Stomach smooth muscle (tissue), 2 donors: ENCODE data around the gene RASGEF1B.

Source experiments
- H3K27ac ChIP-seq: one replicate; pipeline ENCODE4 v1.7.0; 2013; ENCODE audit warnings: mild to moderate bottlenecking, low read length, inconsistent platforms
- H3K27me3 ChIP-seq, 2 donors: one replicate each; pipeline ENCODE4 v1.7.0; 2013; ENCODE audit warnings: low read length in 2 of 2; ENCODE audit not compliant: insufficient read depth in 2 of 2, control insufficient read depth in 1 of 2
- H3K36me3 ChIP-seq, 2 donors: one replicate each; pipeline ENCODE4 v1.7.0; 2013; ENCODE audit warnings: low read length in 2 of 2; ENCODE audit not compliant: control insufficient read depth in 2 of 2, insufficient read depth in 2 of 2
- H3K4me1 ChIP-seq: one replicate; pipeline ENCODE4 v1.7.0; 2013; ENCODE audit warnings: low read length; ENCODE audit not compliant: control insufficient read depth, insufficient read depth
- H3K4me3 ChIP-seq, 2 donors: one replicate each; pipeline ENCODE4 v1.7.0; 2013; ENCODE audit warnings: low read length in 2 of 2
- H3K9ac ChIP-seq, 2 donors: one replicate each; pipeline ENCODE4 v1.7.0; 2013; ENCODE audit warnings: low read length in 2 of 2, mild to moderate bottlenecking in 1 of 2
- H3K9me3 ChIP-seq, 2 donors: one replicate each; pipeline ENCODE4 v1.7.0; 2013; ENCODE audit warnings: low read length in 2 of 2; ENCODE audit not compliant: control insufficient read depth in 2 of 2
- donor health status: healthy.
- donor health status: Pancreatic carcinoma.

RASGEF1B gene

GRCh38 chr4:81428002-81428401, 43.7 kb downstream of the RASGEF1B start:
- Histone ChIP-seq H3K4me3 (no peak overlapping the region), H3K27me3 (no peaks in the 10 kb centered on the region), H3K9ac (no peak overlapping the region), H3K9me3 (no peaks in the 10 kb centered on the region), H3K36me3 (peaks cover 0 to 4% of the 10 kb centered on the region in 2 donors), H3K4me1 (no peaks in the 10 kb centered on the region), H3K27ac (no peak overlapping the region)

- H3K4me1 ChIP-seq, result no peaks in the 10 kb centered on the region
- no peaks in the 10 kb centered on the region for H3K27me3 ChIP-seq
- no peak overlapping the region for H3K27ac ChIP-seq
- peaks cover 0 to 4% of the 10 kb centered on the region in 2 donors for H3K36me3 ChIP-seq
- H3K4me3 ChIP-seq, result no peak overlapping the region
- H3K9me3 ChIP-seq, result no peaks in the 10 kb centered on the region
- no peak overlapping the region for H3K9ac ChIP-seq
Measured at GRCh38 chr4:81427344-81427821, 44.3 kb downstream of the RASGEF1B start.

GRCh38 chr4:81426770-81427289, 44.9 kb downstream of the RASGEF1B start:
- Histone ChIP-seq H3K9me3 (no peaks in the 10 kb centered on the region), H3K9ac (no peak overlapping the region), H3K4me1 (no peaks in the 10 kb centered on the region), H3K36me3 (peaks cover 0 to 2% of the 10 kb centered on the region in 2 donors), H3K27me3 (no peaks in the 10 kb centered on the region), H3K27ac (no peak overlapping the region), H3K4me3 (no peak overlapping the region)

GRCh38 chr4:81424816-81425755, 46.6 kb downstream of the RASGEF1B start:
- Histone ChIP-seq H3K4me3 (no peak overlapping the region), H3K4me1 (no peaks in the 10 kb centered on the region), H3K27me3 (no peaks in the 10 kb centered on the region), H3K36me3 (no peaks in the 10 kb centered on the region), H3K9me3 (no peaks in the 10 kb centered on the region), H3K9ac (no peak overlapping the region), H3K27ac (no peak overlapping the region)

- no peaks in the 10 kb centered on the region for H3K9me3 ChIP-seq
- H3K4me1 ChIP-seq, result no peaks in the 10 kb centered on the region
- no peaks in the 10 kb centered on the region for H3K27me3 ChIP-seq
- no peak overlapping the region for H3K27ac ChIP-seq
- H3K36me3 ChIP-seq, result no peaks in the 10 kb centered on the region
- H3K9ac ChIP-seq, result no peak overlapping the region
- H3K4me3 ChIP-seq, result no peak overlapping the region
Measured at GRCh38 chr4:81424336-81424735, 47.4 kb downstream of the RASGEF1B start.

- no peaks in the 10 kb centered on the region for H3K27me3 ChIP-seq
- H3K4me1 ChIP-seq, result no peaks in the 10 kb centered on the region
- no peak overlapping the region for H3K27ac ChIP-seq
- H3K4me3 ChIP-seq, result no peak overlapping the region
- no peaks in the 10 kb centered on the region for H3K9me3 ChIP-seq
- no peaks in the 10 kb centered on the region for H3K36me3 ChIP-seq
- no peak overlapping the region for H3K9ac ChIP-seq
Measured at GRCh38 chr4:81422595-81422994, 49.1 kb downstream of the RASGEF1B start.

GRCh38 chr4:81421346-81422218, 50.1 kb downstream of the RASGEF1B start:
- Histone ChIP-seq H3K27ac (no peak overlapping the region), H3K9me3 (no peaks in the 10 kb centered on the region)

GRCh38 chr4:81418572-81418971, 53.1 kb downstream of the RASGEF1B start:
- Histone ChIP-seq H3K36me3 (no peaks in the 10 kb centered on the region), H3K27ac (no peak overlapping the region), H3K4me1 (no peaks in the 10 kb centered on the region), H3K4me3 (no peak overlapping the region), H3K27me3 (no peaks in the 10 kb centered on the region), H3K9me3 (no peaks in the 10 kb centered on the region), H3K9ac (no peak overlapping the region)

More at GRCh38 chr4:81421346-81422218, 50.1 kb downstream of the RASGEF1B start:
- Histone ChIP-seq H3K36me3 (no peaks in the 10 kb centered on the region), H3K4me3 (no peak overlapping the region), H3K4me1 (no peaks in the 10 kb centered on the region), H3K9ac (no peak overlapping the region), H3K27me3 (no peaks in the 10 kb centered on the region)

GRCh38 chr4:81412946-81413495, 58.7 kb downstream of the RASGEF1B start:
- H3K9me3 ChIP-seq, result no peaks in the 10 kb centered on the region
- H3K36me3 ChIP-seq, result no peaks in the 10 kb centered on the region
- no peak overlapping the region for H3K27ac ChIP-seq
- no peak overlapping the region for H3K4me3 ChIP-seq
- H3K27me3 ChIP-seq, result no peaks in the 10 kb centered on the region
- H3K9ac ChIP-seq, result no peak overlapping the region
- no peaks in the 10 kb centered on the region for H3K4me1 ChIP-seq

- Histone ChIP-seq H3K27me3 (no peaks in the 10 kb centered on the region), H3K36me3 (no peaks in the 10 kb centered on the region)
Measured at GRCh38 chr4:81410680-81411079, 61.0 kb downstream of the RASGEF1B start.

More at GRCh38 chr4:81410680-81411079, 61.0 kb downstream of the RASGEF1B start:
- Histone ChIP-seq H3K4me3 (no peak overlapping the region), H3K9ac (no peak overlapping the region), H3K9me3 (no peaks in the 10 kb centered on the region), H3K4me1 (no peaks in the 10 kb centered on the region), H3K27ac (no peak overlapping the region)
